GM13977 (cell line): ENCODE measurements around the gene HMX1.

Experiments used
- DNase-seq: peaks from one replicate; pipeline ENCODE4 v3.0.0; 2012; ENCODE audit warnings: low spot score
- CTCF ChIP-seq: IDR thresholded peaks from 2 replicates; pipeline ENCODE4 v1.5.1; 2012; ENCODE audit warnings: mild to moderate bottlenecking, control low read depth; ENCODE audit not compliant: insufficient read depth; ENCODE audit errors: extremely low read depth, missing control alignments
- in situ Hi-C: fragments of 300-500 bp; cut with MboI; formaldehyde crosslinking; loops from one replicate; pipeline ENCODE4 v1.12.0; 2022; ENCODE audit warnings: low sequenced_read_pairs, low pct_unique_long_range_greater_than_20kb, mixed read lengths, inconsistent platforms; ENCODE audit not compliant: unreplicated experiment

The HMX1 gene

DNA sequence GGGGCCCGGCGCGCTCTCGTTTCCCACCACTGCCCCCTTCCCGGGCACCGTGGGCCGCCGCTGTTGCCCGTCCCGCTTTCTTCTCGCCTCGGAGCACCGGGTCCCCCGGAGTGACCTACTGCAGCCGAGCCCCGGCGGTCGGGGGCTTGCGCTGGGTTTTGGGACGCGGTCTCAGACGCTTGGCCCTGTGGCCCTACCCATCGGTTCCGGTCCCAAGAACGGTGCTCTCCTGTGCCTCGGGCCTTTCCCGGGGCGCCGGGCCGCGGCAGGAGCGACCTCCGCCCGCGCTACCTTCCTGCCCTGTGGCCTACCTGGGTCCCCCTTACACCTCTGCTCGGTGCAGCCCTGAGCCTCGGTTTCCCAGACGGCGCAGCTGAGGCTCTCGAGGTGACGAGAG is 21.6 kb upstream of the HMX1 start:
- DNase-seq: no peak
- in situ Hi-C loops: no loop called here
- TF ChIP-seq CTCF: no peak

- in situ Hi-C loops: no loop called here
- TF ChIP-seq CTCF: no peak
- no peak for DNase-seq
These were observed 21.1 kb upstream of the HMX1 start for GRCh38 chr4:8892556-8893226.

DNA sequence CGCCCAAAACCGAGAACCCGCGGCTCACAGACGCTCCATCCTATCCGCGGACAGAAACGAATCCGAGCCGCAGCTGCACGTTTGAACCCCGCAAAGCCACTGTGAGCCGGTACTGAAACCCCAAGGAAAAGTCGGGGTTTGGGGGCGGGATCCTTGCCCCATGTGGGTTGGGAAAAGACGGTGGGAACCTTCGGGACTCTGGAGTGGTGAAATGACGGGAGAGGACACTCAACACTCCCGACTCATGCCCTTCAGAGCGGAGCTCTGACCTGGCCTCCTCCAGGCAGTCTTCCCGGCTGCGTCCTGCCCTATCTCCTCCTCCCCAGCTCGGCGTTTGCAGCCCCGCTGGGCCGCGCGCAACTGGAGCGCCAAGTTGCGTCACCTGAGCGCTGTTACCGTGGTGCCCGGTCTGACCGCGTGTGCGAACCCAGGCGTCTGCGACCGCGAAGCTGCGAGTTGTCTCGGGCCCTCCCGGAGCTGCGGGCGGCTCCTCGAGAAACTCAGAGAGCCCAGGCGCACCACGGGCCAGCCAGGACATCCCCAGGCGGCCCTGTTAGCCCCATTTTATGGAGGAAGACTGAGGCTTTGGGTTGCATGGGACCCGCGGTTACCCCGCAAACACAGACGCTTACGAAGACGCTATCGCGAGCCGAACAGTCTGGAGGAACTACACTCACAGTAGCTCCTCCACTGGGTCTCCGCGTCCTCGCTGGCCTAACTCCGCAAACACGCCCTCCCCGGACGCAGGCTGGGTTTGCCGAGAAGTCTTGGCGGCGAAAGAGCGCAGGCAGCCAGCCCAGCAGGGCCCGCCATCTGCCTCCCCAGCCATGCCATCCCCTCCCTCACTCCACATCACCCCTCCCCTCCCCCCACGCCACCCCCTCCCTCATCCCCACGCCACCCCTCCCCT is 20.3 kb upstream of the HMX1 start:
- TF ChIP-seq CTCF: no peak
- in situ Hi-C loops: no loop called here
- no peak for DNase-seq

- no peak for DNase-seq
- in situ Hi-C loops: no loop called here
- no peak for TF ChIP-seq CTCF
These were observed 19.6 kb upstream of the HMX1 start for GRCh38 chr4:8891255-8891645.

GRCh38 chr4:8888856-8889255 is 17.2 kb upstream of the HMX1 start:
- DNase-seq: no peak
- in situ Hi-C loops: no loop called here
- TF ChIP-seq CTCF: no peak

GRCh38 chr4:8886612-8887406 is 15.2 kb upstream of the HMX1 start:
- DNase-seq: no peak
- in situ Hi-C loops: no loop called here
- peak; percentile 19 for TF ChIP-seq CTCF
